ENCODE results near the gene AHCYL2.

DNA sequence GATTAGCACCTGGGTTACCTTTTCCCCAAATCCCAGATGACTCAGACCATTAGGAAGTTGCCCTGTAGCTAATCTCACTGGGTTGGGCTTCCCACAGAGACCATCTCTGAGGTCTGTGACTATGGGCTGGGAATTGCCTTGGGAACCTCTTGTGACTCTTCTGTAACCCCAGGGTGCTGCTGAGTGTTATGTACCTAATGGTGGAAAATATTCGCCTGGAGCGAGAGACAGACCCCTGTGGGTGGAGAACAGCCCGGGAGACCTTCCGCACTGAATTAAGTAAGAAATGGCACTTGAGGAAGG lies 229.4 kb downstream of the AHCYL2 start:
- no peak for TF ChIP-seq POLR2AphosphoS5 (IDR thresholded peaks at IDR 0.05; ENCODE audit: low read depth, low read length)
- TF ChIP-seq POLR2A (IDR thresholded peaks at IDR 0.05; ENCODE audit: low read depth, low read length): no peak
- no peak for TF ChIP-seq TAF1 (IDR thresholded peaks at IDR 0.05; ENCODE audit: borderline replicate concordance, low read depth, low read length)
